RWPE2 (cell line): Measurements from ENCODE around the gene HECTD3.
"Not testable (repeated sequence)": the region's sequence is repeated elsewhere in the genome, so short reads cannot be mapped to it uniquely, and the experiment has no call there.

Experiments
- ATAC-seq: fragments of 200-7000 bp; cut with Tn5 transposase; 3 replicates; pipeline ENCODE4 v1.9.1; 2021; ENCODE audit warnings: low read depth
- DNase-seq: peaks from one replicate; pipeline ENCODE4 v3.0.0-alpha.2; 2020; ENCODE audit warnings: low spot score
- H3K27ac ChIP-seq: fragments of 450-650 bp; 2 replicates; pipeline ENCODE4 v1.5.1; 2017; ENCODE audit warnings: mild to moderate bottlenecking; ENCODE audit not compliant: poor library complexity, severe bottlenecking
- H3K27me3 ChIP-seq: fragments of 250-450 bp; sonication (Bioruptor Pico); 2 replicates; pipeline ENCODE4 v1.5.1; 2021; ENCODE audit warnings: mild to moderate bottlenecking, moderate library complexity; ENCODE audit not compliant: insufficient read depth, poor library complexity, severe bottlenecking
- H3K36me3 ChIP-seq: fragments of 250-450 bp; sonication (Bioruptor Pico); 2 replicates; pipeline ENCODE4 v1.5.1; 2020; ENCODE audit warnings: low read depth, mild to moderate bottlenecking, moderate library complexity
- H3K4me1 ChIP-seq: fragments of 250-450 bp; sonication (Bioruptor Pico); 2 replicates; pipeline ENCODE4 v1.5.1; 2021; ENCODE audit warnings: mild to moderate bottlenecking, moderate library complexity; ENCODE audit not compliant: insufficient read depth, poor library complexity, severe bottlenecking
- H3K4me3 ChIP-seq: fragments of 250-450 bp; sonication (Bioruptor Pico); 2 replicates; pipeline ENCODE4 v1.5.1; 2021; ENCODE audit warnings: mild to moderate bottlenecking, moderate library complexity; ENCODE audit not compliant: severe bottlenecking
- H3K9me3 ChIP-seq: fragments of 250-450 bp; sonication (Bioruptor Pico); 2 replicates; pipeline ENCODE4 v1.5.1; 2021; ENCODE audit warnings: mild to moderate bottlenecking, moderate library complexity; ENCODE audit not compliant: severe bottlenecking
- CTCF ChIP-seq: fragments of 450-650 bp; IDR thresholded peaks from one replicate; pipeline ENCODE4 v1.5.1; 2017; ENCODE audit warnings: mild to moderate bottlenecking, moderate library complexity; ENCODE audit not compliant: poor library complexity, severe bottlenecking

The HECTD3 gene

GRCh38 chr1:44994309-44994898, 16.7 kb downstream of the HECTD3 start:
- Histone ChIP-seq H3K27ac (no peak overlapping the region), H3K4me3 (no peak overlapping the region), H3K4me1 (no peaks in the 10 kb centered on the region), H3K27me3 (no peaks in the 10 kb centered on the region), H3K9me3 (no peaks in the 10 kb centered on the region), H3K36me3 (no peaks in the 10 kb centered on the region)
- ATAC-seq (no peak), DNase-seq (no peak)
- TF ChIP-seq CTCF, result no peak

- no peak overlapping the region for H3K4me3 ChIP-seq
- H3K4me1 ChIP-seq, result peaks cover 7% of the 10 kb centered on the region
- ATAC-seq, result no peak
- DNase-seq, result no peak
- H3K36me3 ChIP-seq, result no peaks in the 10 kb centered on the region
- no peaks in the 10 kb centered on the region for H3K27me3 ChIP-seq
- H3K27ac ChIP-seq, result no peak overlapping the region
- no peak for TF ChIP-seq CTCF
- no peaks in the 10 kb centered on the region for H3K9me3 ChIP-seq
Measured at GRCh38 chr1:44988531-44989156, 22.5 kb downstream of the HECTD3 start.

- peaks cover 5% of the 10 kb centered on the region for H3K36me3 ChIP-seq
- no peak overlapping the region for H3K27ac ChIP-seq
- H3K4me1 ChIP-seq, result peaks cover 7% of the 10 kb centered on the region
- no peak for ATAC-seq
- no peak for DNase-seq
- H3K27me3 ChIP-seq, result no peaks in the 10 kb centered on the region
- peak overlapping the region; percentile 66 for H3K4me3 ChIP-seq
- no peak for TF ChIP-seq CTCF
- H3K9me3 ChIP-seq, result no peaks in the 10 kb centered on the region
Measured at GRCh38 chr1:44985747-44986359, 25.3 kb downstream of the HECTD3 start.

GRCh38 chr1:44977372-44977771, 33.8 kb downstream of the HECTD3 start:
- not testable (repeated sequence) for H3K27me3 ChIP-seq, DNase-seq, H3K4me3 ChIP-seq, H3K9me3 ChIP-seq, ATAC-seq, H3K4me1 ChIP-seq, H3K27ac ChIP-seq
- H3K36me3 ChIP-seq, result peaks cover 52% of the 10 kb centered on the region

- Histone ChIP-seq H3K4me3 (no peak overlapping the region), H3K27me3 (no peaks in the 10 kb centered on the region), H3K36me3 (peaks cover 51% of the 10 kb centered on the region), H3K4me1 (no peaks in the 10 kb centered on the region), H3K9me3 (no peaks in the 10 kb centered on the region), H3K27ac (no peak overlapping the region)
- no peak for TF ChIP-seq CTCF
- ATAC-seq (no peak), DNase-seq (no peak)
Measured at GRCh38 chr1:44976252-44976651, 34.9 kb downstream of the HECTD3 start.
